Measurements from ENCODE around the gene C12orf43.

The C12orf43 gene

DNA sequence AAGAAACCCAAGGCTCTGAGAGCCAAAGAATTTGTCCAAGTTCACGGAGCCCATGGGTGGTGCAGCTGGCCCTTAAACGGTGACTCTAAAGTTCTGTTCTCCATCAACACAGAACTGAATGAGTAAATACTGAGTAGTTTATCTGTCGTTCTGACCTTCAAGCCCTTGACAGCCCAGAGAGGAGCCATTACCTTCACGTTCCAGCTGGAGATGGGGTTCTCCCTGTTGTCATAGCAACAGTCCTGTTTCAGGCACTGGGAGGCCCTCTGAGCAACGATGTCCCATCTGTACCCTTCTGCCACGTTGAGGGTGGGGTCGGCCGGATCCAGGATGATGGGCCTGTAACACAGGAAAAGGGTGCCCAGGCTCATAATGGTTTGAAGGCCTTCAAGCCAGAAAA is 7.5 kb upstream of the C12orf43 start:
- Histone ChIP-seq H3K4me3 (no peak overlapping the region), H3K4me1 (no peaks in the 10 kb centered on the region), H3K27me3 (peaks cover 0 to 3% of the 10 kb centered on the region in 2 donors), H3K9me3 (no peaks in the 10 kb centered on the region), H3K27ac (no peak overlapping the region), H3K36me3 (no peaks in the 10 kb centered on the region)
- TF ChIP-seq, protein P1, sequence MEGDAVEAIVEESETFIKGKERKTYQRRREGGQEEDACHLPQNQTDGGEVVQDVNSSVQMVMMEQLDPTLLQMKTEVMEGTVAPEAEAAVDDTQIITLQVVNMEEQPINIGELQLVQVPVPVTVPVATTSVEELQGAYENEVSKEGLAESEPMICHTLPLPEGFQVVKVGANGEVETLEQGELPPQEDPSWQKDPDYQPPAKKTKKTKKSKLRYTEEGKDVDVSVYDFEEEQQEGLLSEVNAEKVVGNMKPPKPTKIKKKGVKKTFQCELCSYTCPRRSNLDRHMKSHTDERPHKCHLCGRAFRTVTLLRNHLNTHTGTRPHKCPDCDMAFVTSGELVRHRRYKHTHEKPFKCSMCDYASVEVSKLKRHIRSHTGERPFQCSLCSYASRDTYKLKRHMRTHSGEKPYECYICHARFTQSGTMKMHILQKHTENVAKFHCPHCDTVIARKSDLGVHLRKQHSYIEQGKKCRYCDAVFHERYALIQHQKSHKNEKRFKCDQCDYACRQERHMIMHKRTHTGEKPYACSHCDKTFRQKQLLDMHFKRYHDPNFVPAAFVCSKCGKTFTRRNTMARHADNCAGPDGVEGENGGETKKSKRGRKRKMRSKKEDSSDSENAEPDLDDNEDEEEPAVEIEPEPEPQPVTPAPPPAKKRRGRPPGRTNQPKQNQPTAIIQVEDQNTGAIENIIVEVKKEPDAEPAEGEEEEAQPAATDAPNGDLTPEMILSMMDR (IDR thresholded peaks at IDR 0.05): no peak
- no peak for DNase-seq
- intact Hi-C loops (cut with DNase I; ENCODE audit: low total_unique reads): no loop called here

DNA sequence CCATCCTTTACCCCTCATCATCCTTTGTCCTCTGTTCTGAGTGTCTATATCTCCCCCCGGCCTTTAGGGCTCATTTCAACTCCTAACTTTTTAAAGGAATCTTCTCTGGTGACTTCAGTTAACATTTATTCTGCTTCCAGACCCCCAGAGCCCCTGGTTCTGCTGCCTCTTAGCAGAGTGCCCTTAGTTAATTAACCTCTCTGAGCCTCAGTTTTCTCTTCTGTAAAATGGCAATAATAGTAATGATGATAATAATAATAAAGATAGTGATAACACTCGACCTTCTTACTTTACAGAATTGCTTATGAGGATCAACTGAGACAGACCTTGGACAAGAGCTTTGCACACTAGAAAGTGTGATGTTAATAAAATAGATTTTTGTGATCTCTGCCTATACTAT is 6.4 kb upstream of the C12orf43 start:
- intact Hi-C loops (cut with DNase I; ENCODE audit: low total_unique reads): no loop called here
- TF ChIP-seq, protein P1 (IDR thresholded peaks at IDR 0.05): no peak
- Histone ChIP-seq H3K27me3 (peaks cover 0 to 3% of the 10 kb centered on the region in 2 donors), H3K9me3 (no peaks in the 10 kb centered on the region), H3K27ac (no peak overlapping the region), H3K36me3 (no peaks in the 10 kb centered on the region), H3K4me1 (no peaks in the 10 kb centered on the region), H3K4me3 (no peak overlapping the region)
- DNase-seq: no peak

DNA sequence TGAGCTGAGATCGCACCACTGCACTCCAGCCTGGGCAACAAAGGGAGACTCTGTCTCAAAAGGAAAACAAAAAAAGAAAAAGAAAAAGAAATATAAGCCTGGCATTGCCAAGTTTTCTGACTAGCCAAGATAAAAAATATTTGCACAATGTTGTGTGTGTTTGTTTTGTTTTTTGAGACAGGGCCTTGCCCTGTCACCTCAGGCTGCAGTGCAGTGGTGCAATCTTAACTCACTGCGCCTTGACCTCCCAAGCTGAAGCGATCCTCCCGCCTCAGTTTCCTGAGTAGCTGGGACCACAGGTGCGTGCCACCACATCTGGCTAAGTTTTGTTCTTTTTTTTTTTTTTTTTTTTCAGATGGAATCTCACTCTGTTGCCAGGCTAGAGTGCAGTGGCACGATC is 5.5 kb upstream of the C12orf43 start:
- no peak for DNase-seq
- H3K27ac ChIP-seq: no peak overlapping the region
- no peak overlapping the region for H3K4me3 ChIP-seq
- peaks cover 0 to 3% of the 10 kb centered on the region in 2 donors for H3K27me3 ChIP-seq
- H3K4me1 ChIP-seq: no peaks in the 10 kb centered on the region
- H3K36me3 ChIP-seq: no peaks in the 10 kb centered on the region
- TF ChIP-seq, protein P1 (IDR thresholded peaks at IDR 0.05): no peak
- intact Hi-C loops (cut with DNase I; ENCODE audit: low total_unique reads): no loop called here
- H3K9me3 ChIP-seq: no peaks in the 10 kb centered on the region

DNA sequence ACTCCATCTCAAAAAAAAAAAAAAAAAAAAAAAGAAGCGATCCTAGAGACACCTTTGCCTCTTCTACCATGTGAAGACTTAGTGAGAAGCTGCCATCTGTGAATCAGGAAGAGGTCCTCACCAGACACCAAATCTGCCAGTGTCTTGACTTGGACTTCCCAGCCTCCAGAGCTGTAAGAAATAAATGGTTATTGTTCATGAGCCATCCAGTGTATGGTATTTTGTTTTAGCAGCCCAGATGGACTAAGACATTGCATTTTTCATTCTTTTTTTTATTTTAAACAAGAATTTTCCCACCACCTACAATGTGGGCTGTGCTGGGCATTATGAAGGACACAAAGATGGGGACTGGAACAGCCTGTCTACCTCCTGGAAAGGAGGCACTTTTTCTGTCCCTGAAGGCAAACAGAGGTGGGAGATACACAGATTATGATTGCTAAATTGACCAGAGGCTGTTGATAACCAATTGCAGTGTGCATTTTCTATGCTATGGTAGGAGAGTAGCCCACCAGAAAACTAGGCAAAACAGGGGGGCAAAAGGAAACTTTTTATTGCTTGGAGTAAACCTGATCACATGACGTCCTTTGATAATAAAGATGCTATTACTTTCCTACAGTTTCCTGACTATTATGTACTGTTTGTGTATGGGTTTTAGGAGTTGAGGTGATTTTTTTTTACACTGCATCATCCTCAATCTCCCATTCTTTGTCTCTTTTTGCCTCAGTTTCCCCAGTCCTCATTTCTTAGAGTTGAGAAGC is 2.8 kb upstream of the C12orf43 start:
- intact Hi-C loops (cut with DNase I; ENCODE audit: low total_unique reads): no loop called here
- Histone ChIP-seq H3K36me3 (peaks cover 0 to 1% (median 0%) of the 10 kb centered on the region in 3 donors), H3K9me3 (no peaks in the 10 kb centered on the region), H3K27me3 (no peaks in the 10 kb centered on the region), H3K4me1 (peaks cover 0 to 6% (median 5%) of the 10 kb centered on the region in 4 donors), H3K4me3 (no peak overlapping the region), H3K27ac (no peak overlapping the region)
- TF ChIP-seq, protein P1 (IDR thresholded peaks at IDR 0.05): no peak
- DNase-seq: no peak

DNA sequence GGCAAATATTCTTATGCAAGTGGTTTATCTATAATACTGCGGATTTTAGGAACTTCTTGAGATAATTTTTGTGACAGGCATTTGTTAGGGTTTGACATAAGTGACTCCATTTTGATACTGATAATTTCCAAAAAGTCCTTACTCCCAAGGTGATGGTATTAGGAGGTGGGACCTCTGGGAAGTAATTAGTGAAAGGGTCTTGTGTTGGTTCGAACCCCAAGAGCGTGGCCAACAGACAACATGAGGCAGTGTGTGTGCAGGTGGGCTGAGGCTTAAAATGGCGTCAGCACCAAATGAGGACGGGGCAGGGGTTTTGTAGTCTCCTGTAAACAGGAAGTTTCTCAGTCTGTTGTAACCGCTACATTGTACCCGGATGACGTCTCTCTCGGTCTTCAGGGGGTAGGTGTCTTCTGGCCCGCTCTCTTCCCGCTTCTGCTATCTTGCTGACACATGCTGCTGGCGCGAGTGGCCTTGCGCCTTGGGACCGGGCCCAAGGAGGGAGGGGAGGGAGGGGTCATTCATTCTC is 1.7 kb upstream of the C12orf43 start:
- no peaks in the 10 kb centered on the region for H3K27me3 ChIP-seq
- intact Hi-C loops (cut with DNase I; ENCODE audit: low total_unique reads): no loop called here

More for the DNA sequence above, 1.7 kb upstream of the C12orf43 start:
- Histone ChIP-seq H3K27ac (no peak overlapping the region), H3K4me1 (peaks cover 0 to 6% (median 5%) of the 10 kb centered on the region in 4 donors), H3K36me3 (peaks cover 0 to 11% (median 6%) of the 10 kb centered on the region in 3 donors), H3K9me3 (no peaks in the 10 kb centered on the region), H3K4me3 (no peak overlapping the region)
- no peak for DNase-seq
- TF ChIP-seq, protein P1 (IDR thresholded peaks at IDR 0.05): no peak

Data from tibial artery (tissue), 4 donors.